Brain microvascular endothelial cell (primary cell): ENCODE measurements around the gene STARD5.

Experiments
- DNase-seq: peaks from one replicate; pipeline ENCODE4 v3.0.0-alpha.2; 2020
- H3K27ac ChIP-seq: fragments of 250-450 bp; sonication (Bioruptor Pico); 2 replicates; pipeline ENCODE4 v1.5.1; 2020; ENCODE audit warnings: mild to moderate bottlenecking, moderate library complexity
- H3K27me3 ChIP-seq: fragments of 250-450 bp; sonication (Bioruptor Pico); replicated peaks from 2 replicates; pipeline ENCODE4 v1.5.1; 2020; ENCODE audit warnings: mild to moderate bottlenecking
- H3K36me3 ChIP-seq: fragments of 250-450 bp; sonication (Bioruptor Pico); replicated peaks from 2 replicates; pipeline ENCODE4 v1.5.1; 2020; ENCODE audit warnings: mild to moderate bottlenecking
- H3K4me3 ChIP-seq: 2 replicates; pipeline ENCODE4 v1.5.1; 2011; ENCODE audit warnings: low read depth, mild to moderate bottlenecking, control low read depth, low read length, moderate library complexity
- CTCF ChIP-seq: IDR thresholded peaks from 2 replicates; pipeline ENCODE4 v1.5.1; 2011; ENCODE audit warnings: low read depth, mild to moderate bottlenecking, moderate library complexity, low read length, control low read depth, inconsistent platforms; ENCODE audit errors: missing control alignments
- in situ Hi-C: cut with HindIII; loops from 2 replicates; pipeline ENCODE4 v1.10.0; 2017; ENCODE audit warnings: low sequenced_read_pairs, low pct_ligation_motif_present

STARD5 gene

GRCh38 chr15:81362790-81363189 lies 38.8 kb upstream of the STARD5 start:
- Histone ChIP-seq H3K27me3 (no peaks in the 10 kb centered on the region), H3K36me3 (no peaks in the 10 kb centered on the region), H3K27ac (no peak overlapping the region), H3K4me3 (no peak overlapping the region)
- TF ChIP-seq CTCF: no peak
- in situ Hi-C loops: no loop called here
- DNase-seq: no peak

GRCh38 chr15:81361891-81362290 lies 38.0 kb upstream of the STARD5 start:
- Histone ChIP-seq H3K4me3 (no peak overlapping the region), H3K27ac (no peak overlapping the region), H3K27me3 (no peaks in the 10 kb centered on the region), H3K36me3 (no peaks in the 10 kb centered on the region)
- no peak for TF ChIP-seq CTCF
- in situ Hi-C loops: no loop called here
- DNase-seq: no peak

- Histone ChIP-seq H3K27me3 (no peaks in the 10 kb centered on the region), H3K27ac (no peak overlapping the region), H3K36me3 (no peaks in the 10 kb centered on the region), H3K4me3 (no peak overlapping the region)
- no peak for DNase-seq
- no peak for TF ChIP-seq CTCF
- in situ Hi-C loops: no loop called here
Observed at GRCh38 chr15:81360491-81360890, 36.5 kb upstream of the STARD5 start.

GRCh38 chr15:81358248-81358647 lies 34.3 kb upstream of the STARD5 start:
- no peak for TF ChIP-seq CTCF
- no peak overlapping the region for H3K4me3 ChIP-seq
- in situ Hi-C loops: no loop called here
- no peak overlapping the region for H3K27ac ChIP-seq
- DNase-seq: no peak
- H3K27me3 ChIP-seq: no peaks in the 10 kb centered on the region
- no peaks in the 10 kb centered on the region for H3K36me3 ChIP-seq

- Histone ChIP-seq H3K27me3 (no peaks in the 10 kb centered on the region), H3K4me3 (no peak overlapping the region), H3K27ac (no peak overlapping the region), H3K36me3 (no peaks in the 10 kb centered on the region)
- in situ Hi-C loops: no loop called here
- TF ChIP-seq CTCF: peak; percentile 24
- no peak for DNase-seq
Observed at GRCh38 chr15:81357180-81357686, 33.3 kb upstream of the STARD5 start.

GRCh38 chr15:81356252-81356651 lies 32.3 kb upstream of the STARD5 start:
- in situ Hi-C loops: no loop called here
- H3K4me3 ChIP-seq: no peak overlapping the region
- no peak for DNase-seq
- H3K27me3 ChIP-seq: no peaks in the 10 kb centered on the region
- no peaks in the 10 kb centered on the region for H3K36me3 ChIP-seq
- TF ChIP-seq CTCF: no peak
- H3K27ac ChIP-seq: no peak overlapping the region
